HepG2 (cell line): ENCODE results near the gene ARFGAP2. TPM values are rescaled to one million over a fixed set of nuclear protein-coding genes. Genes with fewer than 3 reads are reported as not detected.

Source experiments
- ATAC-seq: fragments of 200-7000 bp; cut with Tn5 transposase; 3 replicates; pipeline ENCODE4 v1.9.1; 2020; ENCODE audit warnings: mild to moderate bottlenecking, moderate library complexity
- BruUV-seq: library from RNA; stranded (reverse); fragments of 400-500 nt; replicated peaks from 2 replicates; lab custom pipeline; 2021; lab: Mats Ljungman, UMichigan
- CTCF ChIA-PET: fragments of 300-600 bp; formaldehyde crosslinking; extraction: SDS; loops from one replicate; lab custom pipeline; 2021; ENCODE audit warnings: low total read pairs, inconsistent platforms, low intra/inter-chr PET ratio; lab: Yijun Ruan, JAX
- POLR2A ChIA-PET: fragments of 350-600 bp; sonication (Branson Sonifier 250); formaldehyde crosslinking; loops from one replicate; lab custom pipeline; 2020; ENCODE audit warnings: antibody characterized with exemption, inconsistent platforms; lab: Yijun Ruan, JAX
- DNase-seq: peaks from one replicate; pipeline ENCODE4 v3.0.0-alpha.2; 2015; ENCODE audit warnings: low spot score
- FAIRE-seq: peaks from 3 replicates; lab custom pipeline; 2011; peaks lifted over from hg19 to GRCh38; lab: Jason Lieb, UNC
- H2AFZ ChIP-seq: one replicate; pipeline ENCODE4 v1.6.1; 2011; ENCODE audit warnings: low read length, inconsistent platforms
- H3K27ac ChIP-seq: fragments of 300-600 bp; 3 replicates; pipeline ENCODE4 v1.8.0; 2011; ENCODE audit warnings: mixed run types, mild to moderate bottlenecking, mixed read lengths, low read length, inconsistent platforms; ENCODE audit not compliant: insufficient read depth; ENCODE audit errors: extremely low read length
- H3K27me3 ChIP-seq, 2 experiments: fragments of 200-600 bp in 1 of 2; 2 replicates in 1 of 2; 3 replicates in 1 of 2; pipeline versions ENCODE4 v1.6.0 to v1.8.0; 2011; ENCODE audit warnings: low read length in 2 of 2, mild to moderate bottlenecking in 2 of 2, moderate library complexity in 2 of 2, inconsistent platforms in 1 of 2; ENCODE audit not compliant: insufficient read depth in 2 of 2, control insufficient read depth in 1 of 2
- H3K36me3 ChIP-seq, 2 experiments: fragments of 200-600 bp in 1 of 2; replicated peaks in 1 of 2; 2 replicates in 1 of 2; 3 replicates in 1 of 2; pipeline versions ENCODE4 v1.5.1 to v1.8.0; 2011; ENCODE audit warnings: low read length in 2 of 2, inconsistent platforms in 1 of 2; ENCODE audit not compliant: insufficient read depth in 2 of 2, control insufficient read depth in 1 of 2
- H3K4me1 ChIP-seq: 2 replicates; pipeline ENCODE4 v1.5.1; 2012; ENCODE audit warnings: low read length, inconsistent platforms; ENCODE audit not compliant: insufficient read depth
- H3K4me2 ChIP-seq: 2 replicates; pipeline ENCODE4 v1.6.0; 2011; ENCODE audit warnings: low read depth, low read length, inconsistent platforms
- H3K4me3 ChIP-seq, 3 experiments: fragments of 200-600 bp in 1 of 3; sonication (generic), shearing (Covaris generic) in 1 of 3; replicated peaks in 1 of 3; 2 replicates each; pipeline ENCODE4 v1.5.1; 2011 to 2016; ENCODE audit warnings: low read length in 3 of 3, inconsistent platforms in 2 of 3, low read depth in 2 of 3, mild to moderate bottlenecking in 2 of 3, control low read depth in 1 of 3, mixed read lengths in 1 of 3; ENCODE audit not compliant: insufficient read depth in 1 of 3
- H3K79me2 ChIP-seq: one replicate; pipeline ENCODE4 v1.6.1; 2011; ENCODE audit warnings: low read length, inconsistent platforms; ENCODE audit not compliant: insufficient read depth
- H3K9ac ChIP-seq: 2 replicates; pipeline ENCODE4 v1.6.0; 2011; ENCODE audit warnings: mild to moderate bottlenecking, low read depth, low read length, inconsistent platforms; ENCODE audit not compliant: insufficient read depth
- H3K9me3 ChIP-seq: 2 replicates; pipeline ENCODE4 v1.5.1; 2012; ENCODE audit warnings: mild to moderate bottlenecking, low read length
- H4K20me1 ChIP-seq: 2 replicates; pipeline ENCODE4 v1.6.0; 2011; ENCODE audit warnings: inconsistent platforms, mild to moderate bottlenecking, low read length, moderate library complexity; ENCODE audit not compliant: insufficient read depth
- ATF7-NPFF ChIP-seq: sonication (generic); formaldehyde crosslinking; IDR thresholded peaks from 2 replicates; pipeline ENCODE4 v1.8.1; 2023; ENCODE audit warnings: mild to moderate bottlenecking, low read depth, missing genetic modification reagents, moderate library complexity
- CC2D1A ChIP-seq: sonication (generic); formaldehyde crosslinking; IDR thresholded peaks from 2 replicates; pipeline ENCODE4 v1.8.1; 2023; ENCODE audit warnings: mild to moderate bottlenecking, missing genetic modification reagents
- HMG20B ChIP-seq: conservative IDR thresholded peaks from 2 replicates; pipeline ENCODE4 v1.6.1; 2016; ENCODE audit warnings: missing genetic modification reagents, missing compliant biosample characterization
- MYPOP ChIP-seq: sonication (generic); formaldehyde crosslinking; IDR thresholded peaks from 2 replicates; pipeline ENCODE4 v1.8.1; 2023; ENCODE audit warnings: mild to moderate bottlenecking, moderate library complexity, missing genetic modification reagents
- RFXAP ChIP-seq: sonication (generic); formaldehyde crosslinking; IDR thresholded peaks from 2 replicates; pipeline ENCODE4 v1.4.0; 2020; ENCODE audit warnings: missing genetic modification reagents, borderline replicate concordance
- SNAPC2 ChIP-seq: sonication (generic); formaldehyde crosslinking; IDR thresholded peaks from 2 replicates; pipeline ENCODE4 v1.8.1; 2022; ENCODE audit warnings: mild to moderate bottlenecking, missing genetic modification reagents
- TRIM24 ChIP-seq: sonication (generic); formaldehyde crosslinking; IDR thresholded peaks from 2 replicates; pipeline ENCODE4 v1.8.0; 2022; ENCODE audit warnings: mild to moderate bottlenecking, missing genetic modification reagents
- WIZ ChIP-seq: sonication (generic); formaldehyde crosslinking; IDR thresholded peaks from 2 replicates; pipeline ENCODE4 v1.5.1; 2020; ENCODE audit warnings: mild to moderate bottlenecking, missing genetic modification reagents
- ZBTB44 ChIP-seq: sonication (generic); formaldehyde crosslinking; IDR thresholded peaks from 2 replicates; pipeline ENCODE4 v1.4.0; 2020; ENCODE audit warnings: missing genetic modification reagents
- ZNF7 ChIP-seq: IDR thresholded peaks from 2 replicates; pipeline ENCODE4 v1.6.1; 2016; ENCODE audit warnings: missing biosample characterization, missing genetic modification reagents
- ZNF720 ChIP-seq: sonication (generic); formaldehyde crosslinking; IDR thresholded peaks from 2 replicates; pipeline ENCODE4 v1.4.0; 2020; ENCODE audit warnings: missing genetic modification reagents
- WGBS: methylation state at CpG from one replicate; pipeline ENCODE4 v1.1.6; 2017; ENCODE audit warnings: low lambda C conversion rate; 5-methylcytosine and 5-hydroxymethylcytosine counted together
- in situ Hi-C: cut with HindIII; loops from 2 replicates; pipeline ENCODE4 v1.10.0; 2017; ENCODE audit warnings: low pct_unique_long_range_greater_than_20kb; ENCODE audit not compliant: extremely low pct_ligation_motif_present
- intact Hi-C: fragments of 100-400 bp; cut with micrococcal nuclease; formaldehyde crosslinking; loops from one replicate; pipeline ENCODE4 v1.10.0; 2022; ENCODE audit not compliant: unreplicated experiment
- polyA plus RNA-seq, 8 experiments: library from polyadenylated mRNA; depleted of rRNA in 3 of 8; stranded (reverse) in 7 of 8; unstranded in 1 of 8; fragments of >200 nt; fragmentation: Illumina TruSeq in 4 of 8; extraction: Trizol in 4 of 8; gene quantifications; 2 replicates each; pipeline versions ENCODE4 v1.2.1 to v1.2.3, GENCODE V29; 2011 to 2016; ENCODE audit warnings: low read depth in 4 of 8, missing spikeins in 1 of 8, mixed read lengths in 1 of 8; ENCODE audit not compliant: insufficient read depth in 1 of 8
- total RNA-seq, 5 experiments: library from RNA; depleted of rRNA; stranded (reverse); fragments of >200 nt; fragmentation: Illumina TruSeq; extraction: Trizol; gene quantifications; 2 replicates each; pipeline ENCODE4 v1.2.3, GENCODE V29; 2016; ENCODE audit warnings: low read depth in 1 of 5
- TF ChIP-seq, protein P1 (sequence below): sonication (generic); formaldehyde crosslinking; IDR thresholded peaks from 2 replicates; pipeline ENCODE4 v1.4.0; 2020; ENCODE audit warnings: mild to moderate bottlenecking, missing genetic modification reagents, borderline replicate concordance
- TF ChIP-seq, protein P2 (sequence below): sonication (generic); formaldehyde crosslinking; IDR thresholded peaks from 2 replicates; pipeline ENCODE4 v1.5.0; 2020; ENCODE audit warnings: missing genetic modification reagents

The ARFGAP2 gene
- total and polyA plus RNA-seq, 2 of the 13 experiments (the other 11 are each of a cell fraction or from before 2014, with no cell fraction given), result 32.3 to 75.3 TPM

GRCh38 chr11:47171856-47172255, 4.8 kb downstream of the ARFGAP2 start:
- peaks cover 61% of the 10 kb centered on the region for H3K79me2 ChIP-seq
- 0 out of 2 replicates have a peak, but pooled peaks cover 10% of the 10 kb centered on the region for H4K20me1 ChIP-seq
- TF ChIP-seq MYPOP (CRISPR knock-in tag) (no peak), WIZ (CRISPR knock-in tag) (no peak), ZNF720 (CRISPR knock-in tag) (no peak), ZNF7 (CRISPR knock-in tag) (no peak), SNAPC2 (CRISPR knock-in tag) (no peak), TRIM24 (no peak), RFXAP (CRISPR knock-in tag) (no peak), CC2D1A (CRISPR knock-in tag) (no peak), HMG20B (no peak), ATF7-NPFF (CRISPR knock-in tag) (no peak), ZBTB44 (CRISPR knock-in tag) (no peak)
- TF ChIP-seq, protein P1, sequence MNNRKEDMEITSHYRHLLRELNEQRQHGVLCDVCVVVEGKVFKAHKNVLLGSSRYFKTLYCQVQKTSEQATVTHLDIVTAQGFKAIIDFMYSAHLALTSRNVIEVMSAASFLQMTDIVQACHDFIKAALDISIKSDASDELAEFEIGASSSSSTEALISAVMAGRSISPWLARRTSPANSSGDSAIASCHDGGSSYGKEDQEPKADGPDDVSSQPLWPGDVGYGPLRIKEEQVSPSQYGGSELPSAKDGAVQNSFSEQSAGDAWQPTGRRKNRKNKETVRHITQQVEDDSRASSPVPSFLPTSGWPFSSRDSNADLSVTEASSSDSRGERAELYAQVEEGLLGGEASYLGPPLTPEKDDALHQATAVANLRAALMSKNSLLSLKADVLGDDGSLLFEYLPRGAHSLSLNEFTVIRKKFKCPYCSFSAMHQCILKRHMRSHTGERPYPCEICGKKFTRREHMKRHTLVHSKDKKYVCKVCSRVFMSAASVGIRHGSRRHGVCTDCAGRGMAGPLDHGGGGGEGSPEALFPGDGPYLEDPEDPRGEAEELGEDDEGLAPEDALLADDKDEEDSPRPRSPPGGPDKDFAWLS (CRISPR knock-in tag), result no peak
- TF ChIP-seq, protein P2, sequence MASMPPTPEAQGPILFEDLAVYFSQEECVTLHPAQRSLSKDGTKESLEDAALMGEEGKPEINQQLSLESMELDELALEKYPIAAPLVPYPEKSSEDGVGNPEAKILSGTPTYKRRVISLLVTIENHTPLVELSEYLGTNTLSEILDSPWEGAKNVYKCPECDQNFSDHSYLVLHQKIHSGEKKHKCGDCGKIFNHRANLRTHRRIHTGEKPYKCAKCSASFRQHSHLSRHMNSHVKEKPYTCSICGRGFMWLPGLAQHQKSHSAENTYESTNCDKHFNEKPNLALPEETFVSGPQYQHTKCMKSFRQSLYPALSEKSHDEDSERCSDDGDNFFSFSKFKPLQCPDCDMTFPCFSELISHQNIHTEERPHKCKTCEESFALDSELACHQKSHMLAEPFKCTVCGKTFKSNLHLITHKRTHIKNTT, result no peak
- no peak for DNase-seq
- POLR2A ChIA-PET, result interaction anchor here (0.5 to 1.2 kb wide), 4 partner anchors 13 to 188 kb away, joined by 3 to 5 read pairs (median 4); no protein-coding TSS in a partner anchor
- ATAC-seq, result no peak
- CTCF ChIA-PET, result no interaction called here
- H3K4me2 ChIP-seq, result no peak overlapping the region
- 96% methylated on average over 5 of the region's 8 CpGs for WGBS
- H3K4me1 ChIP-seq, result peaks cover 31% of the 10 kb centered on the region
- BruUV-seq, result no TSS peak
- H3K9ac ChIP-seq, result no peak overlapping the region
- no peak overlapping the region for H2AFZ ChIP-seq
- no peaks in the 10 kb centered on the region for H3K9me3 ChIP-seq
- FAIRE-seq, result no peak
- peaks cover 35 to 75% of the 10 kb centered on the region in 2 experiments for H3K36me3 ChIP-seq
- H3K4me3 ChIP-seq, result no peak overlapping the region
- no peaks in the 10 kb centered on the region; a peak in 1 of 5 replicates for H3K27me3 ChIP-seq
- no peak overlapping the region for H3K27ac ChIP-seq
- in situ Hi-C loops, result no loop called here
- intact Hi-C loops, result no loop called here
